Left ventricle myocardium superior (tissue), 1 donor: ENCODE measurements around the gene OFD1. TPM values are rescaled to one million over a fixed set of nuclear protein-coding genes. Genes with fewer than 3 reads are reported as not detected.

Experiments used
- ATAC-seq: fragments of 200-7000 bp; cut with Tn5 transposase; one replicate; pipeline ENCODE4 v1.9.1; 2020; ENCODE audit warnings: mild to moderate bottlenecking, moderate library complexity
- DNase-seq: peaks from one replicate; pipeline ENCODE4 v3.0.0-alpha.2; 2020
- intact Hi-C: fragments of 100-400 bp; cut with micrococcal nuclease; formaldehyde crosslinking; loops from one replicate; pipeline ENCODE4 v1.11.0; 2022
- total RNA-seq: library from RNA; stranded (reverse); fragmentation: NEBNext Ultra II Directional; extraction: Animal tissue kit (Norgen Biotek cat#: 25700); gene quantifications from one replicate; pipeline ENCODE4 v1.2.1, GENCODE V29; 2021
- donor health status: DM: no; HTN: yes; CAD: no; lungs with severe emphysema.

OFD1 gene
- total RNA-seq, 1 donor from 2014 or later = 7.9 TPM

GRCh38 chrX:13776387-13776786, 41.8 kb downstream of the OFD1 start:
- ATAC-seq (no peak), DNase-seq (no peak)
- intact Hi-C loops = no loop called here

- intact Hi-C loops = no loop called here
- no peak for ATAC-seq
Measured at GRCh38 chrX:13778916-13779315, 44.4 kb downstream of the OFD1 start.

GRCh38 chrX:13780868-13781427, 46.4 kb downstream of the OFD1 start:
- no peak for ATAC-seq
- no peak for DNase-seq
- intact Hi-C loops = no loop called here

More at GRCh38 chrX:13778916-13779315, 44.4 kb downstream of the OFD1 start:
- no peak for DNase-seq

- DNase-seq (no peak), ATAC-seq (no peak)
- intact Hi-C loops = no loop called here
Measured at GRCh38 chrX:13786048-13786447, 51.5 kb downstream of the OFD1 start.

GRCh38 chrX:13790206-13791131, 55.9 kb downstream of the OFD1 start:
- peak; percentile 33 for ATAC-seq
- no peak for DNase-seq
- intact Hi-C loops = no loop called here

GRCh38 chrX:13791145-13791544, 56.6 kb downstream of the OFD1 start:
- intact Hi-C loops = no loop called here
- DNase-seq (no peak), ATAC-seq (no peak)

GRCh38 chrX:13791559-13791958, 57.0 kb downstream of the OFD1 start:
- ATAC-seq (peak; percentile 57), DNase-seq (no peak)
- intact Hi-C loops = no loop called here

- ATAC-seq = no peak
- DNase-seq = no peak
- intact Hi-C loops = no loop called here
Measured at GRCh38 chrX:13793897-13794296, 59.3 kb downstream of the OFD1 start.

- no peak for DNase-seq
Measured at GRCh38 chrX:13794417-13794816, 59.9 kb downstream of the OFD1 start.

GRCh38 chrX:13797512-13797911, 63.0 kb downstream of the OFD1 start:
- ATAC-seq (no peak), DNase-seq (no peak)
- intact Hi-C loops = no loop called here

More at GRCh38 chrX:13794417-13794816, 59.9 kb downstream of the OFD1 start:
- ATAC-seq = no peak
- intact Hi-C loops = no loop called here

GRCh38 chrX:13798184-13798583, 63.6 kb downstream of the OFD1 start:
- no peak for ATAC-seq
- intact Hi-C loops = no loop called here
- DNase-seq = no peak

- ATAC-seq = no peak
- intact Hi-C loops = no loop called here
- no peak for DNase-seq
Measured at GRCh38 chrX:13803116-13803515, 68.6 kb downstream of the OFD1 start.

GRCh38 chrX:13805241-13805640, 70.7 kb downstream of the OFD1 start:
- no peak for ATAC-seq
- intact Hi-C loops = no loop called here
- DNase-seq = no peak

- intact Hi-C loops = no loop called here
- ATAC-seq = no peak
Measured at GRCh38 chrX:13808293-13808692, 73.7 kb downstream of the OFD1 start.

GRCh38 chrX:13808865-13809264, 74.3 kb downstream of the OFD1 start:
- ATAC-seq = no peak
- DNase-seq = no peak
- intact Hi-C loops = no loop called here

More at GRCh38 chrX:13808293-13808692, 73.7 kb downstream of the OFD1 start:
- no peak for DNase-seq

- DNase-seq (no peak), ATAC-seq (no peak)
- intact Hi-C loops = no loop called here
Measured at GRCh38 chrX:13815664-13816063, 81.1 kb downstream of the OFD1 start.

- intact Hi-C loops = no loop called here
- ATAC-seq = no peak
Measured at GRCh38 chrX:13816176-13816575, 81.6 kb downstream of the OFD1 start.

GRCh38 chrX:13816643-13817627, 82.4 kb downstream of the OFD1 start, which contains the start of gene GPM6B:
TSS of gene GPM6B (minus strand) at chrX:13817093. CDS start at chrX:13816904, 189 bp downstream.
- DNase-seq (no peak), ATAC-seq (no peak)
- intact Hi-C loops = no loop called here

More at GRCh38 chrX:13816176-13816575, 81.6 kb downstream of the OFD1 start:
- no peak for DNase-seq
